HT-29 (cell line): ENCODE measurements around the gene TBCCD1. TPM values are rescaled to one million over a fixed set of nuclear protein-coding genes. Genes with fewer than 3 reads are reported as not detected.

Experiments used
- DNase-seq: peaks from one replicate; pipeline ENCODE4 v3.0.0-alpha.2; 2015; ENCODE audit warnings: low spot score
- total RNA-seq: library from RNA; depleted of rRNA; stranded (reverse); fragments of >200 nt; shearing (Covaris generic); gene quantifications from 2 replicates; pipeline ENCODE4 v1.2.3, GENCODE V29; 2014; rRNA removed

The TBCCD1 gene
- total RNA-seq, result 7.0 and 8.8 TPM in 2 replicates

- DNase-seq, result peak; percentile 94
Measured at GRCh38 chr3:186567072-186567921, at the start of gene TBCCD1. Gene TBCCD1, minus strand, starts transcription at chr3:186567339. Its CDS starts 3,010 bp downstream, at chr3:186564329.

GRCh38 chr3:186616299-186616617 lies 49.1 kb upstream of the TBCCD1 start:
- DNase-seq, result no peak

GRCh38 chr3:186614597-186615483 lies 47.7 kb upstream of the TBCCD1 start:
- peak; percentile 89 for DNase-seq

- DNase-seq, result no peak
Measured at GRCh38 chr3:186614266-186614596, 47.1 kb upstream of the TBCCD1 start.

GRCh38 chr3:186613637-186614265 lies 46.6 kb upstream of the TBCCD1 start:
- DNase-seq, result no peak

- no peak for DNase-seq
Measured at GRCh38 chr3:186612721-186613636, 45.8 kb upstream of the TBCCD1 start, which contains the start of gene AHSG. Gene AHSG, plus strand, starts transcription at chr3:186613060. Its CDS starts 82 bp downstream, at chr3:186613142.

GRCh38 chr3:186612065-186612464 lies 44.9 kb upstream of the TBCCD1 start:
- no peak for DNase-seq

GRCh38 chr3:186609247-186609868 lies 42.2 kb upstream of the TBCCD1 start:
- DNase-seq, result peak; percentile 61

GRCh38 chr3:186608624-186609215 lies 41.6 kb upstream of the TBCCD1 start:
- no peak for DNase-seq

- peak; percentile 35 for DNase-seq
Measured at GRCh38 chr3:186605561-186606545, 38.7 kb upstream of the TBCCD1 start.

GRCh38 chr3:186605078-186605477 lies 37.9 kb upstream of the TBCCD1 start:
- no peak for DNase-seq

- DNase-seq, result no peak
Measured at GRCh38 chr3:186603159-186603558, 36.0 kb upstream of the TBCCD1 start.

GRCh38 chr3:186600896-186601295 lies 33.8 kb upstream of the TBCCD1 start:
- DNase-seq, result no peak

- no peak for DNase-seq
Measured at GRCh38 chr3:186599785-186600166, 32.6 kb upstream of the TBCCD1 start.

- DNase-seq, result no peak
Measured at GRCh38 chr3:186599142-186599784, 32.1 kb upstream of the TBCCD1 start.

- no peak for DNase-seq
Measured at GRCh38 chr3:186598794-186599141, 31.6 kb upstream of the TBCCD1 start.

- DNase-seq, result no peak
Measured at GRCh38 chr3:186598108-186598784, 31.1 kb upstream of the TBCCD1 start.
